HCT116 (cell line): ENCODE results near the gene MLEC.

Experiments
- CBX3 ChIP-seq: IDR thresholded peaks from 2 replicates; pipeline ENCODE4 v1.6.1; 2012; ENCODE audit warnings: low read depth
- CEBPB ChIP-seq: IDR thresholded peaks from 2 replicates; pipeline ENCODE4 v1.6.1; 2012; ENCODE audit warnings: low read depth
- CTCF ChIP-seq, 3 experiments: fragments of 200-600 bp in 1 of 3; sonication (generic) in 1 of 3; IDR thresholded peaks in 2 of 3; conservative IDR thresholded peaks in 1 of 3; 2 replicates each; pipeline ENCODE4 v1.5.1; 2012 to 2017; ENCODE audit warnings: low read depth in 2 of 3, low read length in 2 of 3, antibody characterized with exemption in 1 of 3, borderline replicate concordance in 1 of 3, control low read depth in 1 of 3, mild to moderate bottlenecking in 1 of 3, mixed read lengths in 1 of 3, mixed run types in 1 of 3, moderate library complexity in 1 of 3; ENCODE audit not compliant: insufficient read depth in 1 of 3
- EZH2 ChIP-seq: fragments of 200-600 bp; sonication (generic); IDR thresholded peaks from 2 replicates; pipeline ENCODE4 v1.6.1; 2017; ENCODE audit warnings: antibody characterized with exemption, mixed run types
- MAX ChIP-seq: IDR thresholded peaks from 2 replicates; pipeline ENCODE4 v1.6.1; 2012
- POLR2A ChIP-seq: IDR thresholded peaks from 2 replicates; pipeline ENCODE4 v1.7.0; 2011; ENCODE audit warnings: borderline replicate concordance; ENCODE audit not compliant: insufficient read depth, insufficient read length; ENCODE audit errors: extremely low read depth
- SIN3A ChIP-seq: IDR thresholded peaks from 2 replicates; pipeline ENCODE4 v1.6.1; 2012; ENCODE audit warnings: low read depth
- SP1 ChIP-seq: IDR thresholded peaks from 2 replicates; pipeline ENCODE4 v1.6.1; 2012; ENCODE audit warnings: low read depth
- TCF7L2 ChIP-seq: IDR thresholded peaks from 2 replicates; pipeline ENCODE4 v1.7.0; 2011; ENCODE audit warnings: borderline replicate concordance, inconsistent platforms; ENCODE audit not compliant: insufficient read depth, insufficient read length; ENCODE audit errors: extremely low read depth
- YY1 ChIP-seq: IDR thresholded peaks from 2 replicates; pipeline ENCODE4 v1.6.1; 2011; ENCODE audit warnings: low read length, low read depth, moderate library complexity, mild to moderate bottlenecking; ENCODE audit not compliant: insufficient replicate concordance; ENCODE audit errors: extremely low read depth
- ZFX ChIP-seq: fragments of 450-650 bp; IDR thresholded peaks from 2 replicates; pipeline ENCODE4 v1.6.1; 2017
- ZNF274 ChIP-seq: fragments of 200-500 bp; sonication (Bioruptor generic); IDR thresholded peaks from 2 replicates; pipeline ENCODE4 v1.6.1; 2014; ENCODE audit warnings: mild to moderate bottlenecking, low read depth, low read length, inconsistent platforms

- TF ChIP-seq CTCF (IDR thresholded peaks at IDR 0.05 in 2 of 3, conservative IDR thresholded peaks at IDR 0.05 in 1 of 3; ENCODE audit: borderline replicate concordance in 1 of 3, insufficient read depth in 1 of 3, low read depth in 2 of 3, low read length in 2 of 3), result no peak
- TF ChIP-seq ZNF274, result no peak
- no peak for TF ChIP-seq MAX
- no peak for TF ChIP-seq POLR2A
- TF ChIP-seq ZFX, result no peak
- TF ChIP-seq CBX3, result no peak
- TF ChIP-seq SIN3A, result no peak
- TF ChIP-seq EZH2, result no peak
- no peak for TF ChIP-seq CEBPB
- no peak for TF ChIP-seq TCF7L2
- no peak for TF ChIP-seq SP1
- no peak for TF ChIP-seq YY1
These were observed 48.2 kb downstream of the MLEC start for GRCh38 chr12:120735181-120735580.
